Loucy (cell line): Measurements from ENCODE around the gene DIP2B.

Source experiments
- EZH2phosphoT487 ChIP-seq: fragments of 200-600 bp; IDR thresholded peaks from 2 replicates; pipeline ENCODE4 v1.6.1; 2018; ENCODE audit warnings: antibody characterized with exemption, mild to moderate bottlenecking, moderate library complexity, borderline replicate concordance
- TF ChIP-seq, protein P1 (sequence below): fragments of 200-600 bp; sonication (generic); conservative IDR thresholded peaks from 2 replicates; pipeline ENCODE4 v1.5.1; 2014; ENCODE audit warnings: mild to moderate bottlenecking, antibody characterized with exemption, low read length

DNA sequence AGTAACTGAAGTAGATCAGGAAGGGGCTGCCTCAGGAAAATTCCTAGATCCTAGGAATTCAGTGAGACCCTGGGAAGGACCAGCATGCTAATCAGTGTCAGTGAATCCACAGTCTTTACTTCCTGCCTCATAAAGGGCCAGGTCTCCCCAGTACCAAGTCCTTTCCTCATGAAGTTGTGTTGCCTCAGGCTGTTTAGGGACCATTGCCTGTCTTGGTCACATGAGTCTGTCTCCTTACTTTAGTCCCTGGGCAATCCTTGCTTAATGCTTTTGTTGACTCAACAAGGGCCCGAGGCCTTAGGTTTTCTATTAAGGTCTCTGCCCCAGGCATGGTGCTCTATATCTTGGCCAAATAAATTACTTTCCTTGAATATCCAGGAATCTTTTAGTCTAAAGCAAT, 243.0 kb downstream of the DIP2B start:
- TF ChIP-seq, protein P1, sequence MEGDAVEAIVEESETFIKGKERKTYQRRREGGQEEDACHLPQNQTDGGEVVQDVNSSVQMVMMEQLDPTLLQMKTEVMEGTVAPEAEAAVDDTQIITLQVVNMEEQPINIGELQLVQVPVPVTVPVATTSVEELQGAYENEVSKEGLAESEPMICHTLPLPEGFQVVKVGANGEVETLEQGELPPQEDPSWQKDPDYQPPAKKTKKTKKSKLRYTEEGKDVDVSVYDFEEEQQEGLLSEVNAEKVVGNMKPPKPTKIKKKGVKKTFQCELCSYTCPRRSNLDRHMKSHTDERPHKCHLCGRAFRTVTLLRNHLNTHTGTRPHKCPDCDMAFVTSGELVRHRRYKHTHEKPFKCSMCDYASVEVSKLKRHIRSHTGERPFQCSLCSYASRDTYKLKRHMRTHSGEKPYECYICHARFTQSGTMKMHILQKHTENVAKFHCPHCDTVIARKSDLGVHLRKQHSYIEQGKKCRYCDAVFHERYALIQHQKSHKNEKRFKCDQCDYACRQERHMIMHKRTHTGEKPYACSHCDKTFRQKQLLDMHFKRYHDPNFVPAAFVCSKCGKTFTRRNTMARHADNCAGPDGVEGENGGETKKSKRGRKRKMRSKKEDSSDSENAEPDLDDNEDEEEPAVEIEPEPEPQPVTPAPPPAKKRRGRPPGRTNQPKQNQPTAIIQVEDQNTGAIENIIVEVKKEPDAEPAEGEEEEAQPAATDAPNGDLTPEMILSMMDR, result no peak
- TF ChIP-seq EZH2phosphoT487, result no peak
